NOMO-1 (cell line): ENCODE measurements around the gene RAD51B.

ENCODE experiments used
- DNase-seq, 2 experiments: peaks; one replicate each; lab custom pipeline; 2025; ENCODE audit not compliant: unreplicated experiment in 2 of 2; lab: John Stamatoyannopoulos, UW

The RAD51B gene

GRCh38 chr14:68551045-68551683 lies 731.6 kb downstream of the RAD51B start:
- DNase-seq: no peak

- no peak for DNase-seq
Measured at GRCh38 chr14:68552075-68552474, 732.5 kb downstream of the RAD51B start.

GRCh38 chr14:68552602-68553001 lies 733.0 kb downstream of the RAD51B start:
- peak; percentile 23 to 34 for DNase-seq

GRCh38 chr14:68553311-68553710 lies 733.7 kb downstream of the RAD51B start:
- DNase-seq: no peak

- DNase-seq: no peak
Measured at GRCh38 chr14:68554231-68554630, 734.7 kb downstream of the RAD51B start.

- no peak for DNase-seq
Measured at GRCh38 chr14:68556253-68556652, 736.7 kb downstream of the RAD51B start.

- no peak for DNase-seq
Measured at GRCh38 chr14:68557648-68558047, 738.1 kb downstream of the RAD51B start.

GRCh38 chr14:68558096-68558495 lies 738.5 kb downstream of the RAD51B start:
- no peak for DNase-seq

GRCh38 chr14:68559949-68560348 lies 740.4 kb downstream of the RAD51B start:
- DNase-seq: no peak

GRCh38 chr14:68561531-68562007 lies 742.0 kb downstream of the RAD51B start:
- DNase-seq: no peak

- DNase-seq: no peak
Measured at GRCh38 chr14:68562911-68563250, 743.3 kb downstream of the RAD51B start.

- no peak for DNase-seq
Measured at GRCh38 chr14:68563251-68564131, 743.9 kb downstream of the RAD51B start.

- no peak for DNase-seq
Measured at GRCh38 chr14:68564191-68564825, 744.7 kb downstream of the RAD51B start.

GRCh38 chr14:68564826-68565759 lies 745.5 kb downstream of the RAD51B start:
- DNase-seq: peak in 1 of 2 experiments; percentile 6

GRCh38 chr14:68566075-68566474 lies 746.5 kb downstream of the RAD51B start:
- DNase-seq: no peak

- DNase-seq: no peak
Measured at GRCh38 chr14:68568907-68569897, 749.6 kb downstream of the RAD51B start.

GRCh38 chr14:68569970-68570409 lies 750.4 kb downstream of the RAD51B start:
- no peak for DNase-seq

- no peak for DNase-seq
Measured at GRCh38 chr14:68571114-68571591, 751.6 kb downstream of the RAD51B start.

GRCh38 chr14:68571928-68572525 lies 752.4 kb downstream of the RAD51B start:
- DNase-seq: no peak
